Panc1 (cell line): ENCODE data around the gene SCG5. TPM values are rescaled to one million over a fixed set of nuclear protein-coding genes. Genes with fewer than 3 reads are reported as not detected.

Experiments
- ATAC-seq: fragments of 200-7000 bp; cut with Tn5 transposase; 2 replicates; pipeline ENCODE4 v1.9.1; 2020; ENCODE audit warnings: mild to moderate bottlenecking, moderate library complexity
- BruUV-seq: library from RNA; stranded (reverse); fragments of 400-500 nt; replicated peaks from 2 replicates; lab custom pipeline; 2021; lab: Mats Ljungman, UMichigan
- CTCF ChIA-PET: fragments of 300-600 bp; sonication (Branson Sonifier 250); formaldehyde crosslinking; loops from one replicate; lab custom pipeline; 2022; ENCODE audit warnings: antibody characterized with exemption; lab: Charles Lee
- POLR2A ChIA-PET: fragments of 300-600 bp; sonication (Branson Sonifier 250); formaldehyde crosslinking; loops from one replicate; lab custom pipeline; 2022; ENCODE audit warnings: antibody characterized with exemption; lab: Charles Lee
- DNase-seq: peaks from one replicate; pipeline ENCODE4 v3.0.0-alpha.2; 2010; ENCODE audit warnings: low read depth, low spot score
- H3K27ac ChIP-seq: 2 replicates; pipeline ENCODE4 v1.5.1; 2011; ENCODE audit warnings: mild to moderate bottlenecking, low read length, inconsistent platforms
- H3K27me3 ChIP-seq: fragments of 200-500 bp; sonication (Bioruptor generic); 2 replicates; pipeline ENCODE4 v1.6.0; 2014; ENCODE audit warnings: low read length, inconsistent platforms; ENCODE audit not compliant: control insufficient read depth, insufficient read depth
- H3K36me3 ChIP-seq: fragments of 200-500 bp; sonication (Bioruptor generic); 2 replicates; pipeline ENCODE4 v1.5.1; 2014; ENCODE audit warnings: inconsistent platforms, mild to moderate bottlenecking, low read length, moderate library complexity; ENCODE audit not compliant: control insufficient read depth, insufficient read depth
- H3K4me1 ChIP-seq: 2 replicates; pipeline ENCODE4 v1.5.1; 2011; ENCODE audit warnings: inconsistent platforms, mild to moderate bottlenecking, low read length, moderate library complexity; ENCODE audit not compliant: control insufficient read depth, insufficient read depth
- H3K4me3 ChIP-seq, 2 experiments: 2 replicates each; pipeline ENCODE4 v1.5.1; 2011 to 2012; ENCODE audit warnings: low read depth in 2 of 2, low read length in 2 of 2, mild to moderate bottlenecking in 2 of 2, inconsistent platforms in 1 of 2, moderate library complexity in 1 of 2
- H3K9me3 ChIP-seq: fragments of 200-500 bp; sonication (Bioruptor generic); 2 replicates; pipeline ENCODE4 v1.5.1; 2014; ENCODE audit warnings: low read depth, mild to moderate bottlenecking, inconsistent platforms, low read length, moderate library complexity; ENCODE audit not compliant: control insufficient read depth, insufficient read depth
- POLR2AphosphoS5 ChIP-seq: IDR thresholded peaks from 2 replicates; pipeline ENCODE4 v1.6.1; 2012; ENCODE audit warnings: mild to moderate bottlenecking, low read depth, low read length, moderate library complexity
- SIN3A ChIP-seq: IDR thresholded peaks from 2 replicates; pipeline ENCODE4 v1.6.1; 2012; ENCODE audit warnings: low read depth, mild to moderate bottlenecking, low read length, moderate library complexity, borderline replicate concordance; ENCODE audit not compliant: insufficient read depth
- TCF7L2 ChIP-seq: IDR thresholded peaks from 2 replicates; pipeline ENCODE4 v1.6.1; 2011; ENCODE audit warnings: mild to moderate bottlenecking, low read depth, low read length, inconsistent platforms
- in situ Hi-C: cut with HindIII; loops from 2 replicates; pipeline ENCODE4 v1.10.0; 2016; ENCODE audit warnings: low sequenced_read_pairs, low pct_unique_long_range_greater_than_20kb
- intact Hi-C: fragments of 100-400 bp; cut with micrococcal nuclease; formaldehyde crosslinking; loops from one replicate; pipeline ENCODE4 v1.10.0; 2022; ENCODE audit not compliant: unreplicated experiment
- total RNA-seq: library from RNA; stranded (reverse); gene quantifications from one replicate; pipeline ENCODE4 v1.2.1, GENCODE V29; 2021; ENCODE audit not compliant: unreplicated experiment
- TF ChIP-seq, protein P1 (sequence below), 2 experiments: IDR thresholded peaks; 2 replicates each; pipeline ENCODE4 v1.6.1; 2011 to 2012; ENCODE audit warnings: low read depth in 2 of 2, control low read depth in 1 of 2, low read length in 1 of 2, mild to moderate bottlenecking in 1 of 2, moderate library complexity in 1 of 2; ENCODE audit not compliant: insufficient read depth in 1 of 2
- TF ChIP-seq, protein P2 (sequence below): fragments of 450-650 bp; IDR thresholded peaks from 2 replicates; pipeline ENCODE4 v1.5.1; 2017; ENCODE audit warnings: mild to moderate bottlenecking

SCG5 gene
- total RNA-seq, 1 experiment from 2014 or later = 0.67 TPM

DNA sequence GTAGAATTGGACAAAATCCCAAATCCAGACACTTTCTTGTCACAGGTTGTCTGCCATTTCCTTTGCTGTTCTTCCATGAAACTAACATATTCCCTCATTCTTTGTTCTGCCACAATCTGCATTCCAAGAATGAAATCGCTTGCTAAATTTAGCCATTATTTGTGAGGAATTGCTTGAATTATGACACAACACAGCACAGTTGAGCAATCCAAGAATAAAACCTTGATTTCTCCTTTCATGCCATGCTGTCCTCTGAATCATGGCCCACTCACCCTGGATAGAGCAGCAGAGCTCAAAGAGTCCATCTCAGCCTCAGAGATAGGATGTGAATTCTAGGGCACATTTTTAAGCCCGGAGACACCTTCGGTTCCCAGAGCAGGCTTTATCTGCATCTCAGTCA is 41.1 kb downstream of the SCG5 start:
- TF ChIP-seq SIN3A (no peak), TCF7L2 (no peak), POLR2AphosphoS5 (no peak)
- TF ChIP-seq, protein P1, sequence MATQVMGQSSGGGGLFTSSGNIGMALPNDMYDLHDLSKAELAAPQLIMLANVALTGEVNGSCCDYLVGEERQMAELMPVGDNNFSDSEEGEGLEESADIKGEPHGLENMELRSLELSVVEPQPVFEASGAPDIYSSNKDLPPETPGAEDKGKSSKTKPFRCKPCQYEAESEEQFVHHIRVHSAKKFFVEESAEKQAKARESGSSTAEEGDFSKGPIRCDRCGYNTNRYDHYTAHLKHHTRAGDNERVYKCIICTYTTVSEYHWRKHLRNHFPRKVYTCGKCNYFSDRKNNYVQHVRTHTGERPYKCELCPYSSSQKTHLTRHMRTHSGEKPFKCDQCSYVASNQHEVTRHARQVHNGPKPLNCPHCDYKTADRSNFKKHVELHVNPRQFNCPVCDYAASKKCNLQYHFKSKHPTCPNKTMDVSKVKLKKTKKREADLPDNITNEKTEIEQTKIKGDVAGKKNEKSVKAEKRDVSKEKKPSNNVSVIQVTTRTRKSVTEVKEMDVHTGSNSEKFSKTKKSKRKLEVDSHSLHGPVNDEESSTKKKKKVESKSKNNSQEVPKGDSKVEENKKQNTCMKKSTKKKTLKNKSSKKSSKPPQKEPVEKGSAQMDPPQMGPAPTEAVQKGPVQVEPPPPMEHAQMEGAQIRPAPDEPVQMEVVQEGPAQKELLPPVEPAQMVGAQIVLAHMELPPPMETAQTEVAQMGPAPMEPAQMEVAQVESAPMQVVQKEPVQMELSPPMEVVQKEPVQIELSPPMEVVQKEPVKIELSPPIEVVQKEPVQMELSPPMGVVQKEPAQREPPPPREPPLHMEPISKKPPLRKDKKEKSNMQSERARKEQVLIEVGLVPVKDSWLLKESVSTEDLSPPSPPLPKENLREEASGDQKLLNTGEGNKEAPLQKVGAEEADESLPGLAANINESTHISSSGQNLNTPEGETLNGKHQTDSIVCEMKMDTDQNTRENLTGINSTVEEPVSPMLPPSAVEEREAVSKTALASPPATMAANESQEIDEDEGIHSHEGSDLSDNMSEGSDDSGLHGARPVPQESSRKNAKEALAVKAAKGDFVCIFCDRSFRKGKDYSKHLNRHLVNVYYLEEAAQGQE (IDR thresholded peaks at IDR 0.05; ENCODE audit: insufficient read depth in 1 of 2, low read depth in 2 of 2, low read length in 1 of 2) = no peak
- TF ChIP-seq, protein P2, sequence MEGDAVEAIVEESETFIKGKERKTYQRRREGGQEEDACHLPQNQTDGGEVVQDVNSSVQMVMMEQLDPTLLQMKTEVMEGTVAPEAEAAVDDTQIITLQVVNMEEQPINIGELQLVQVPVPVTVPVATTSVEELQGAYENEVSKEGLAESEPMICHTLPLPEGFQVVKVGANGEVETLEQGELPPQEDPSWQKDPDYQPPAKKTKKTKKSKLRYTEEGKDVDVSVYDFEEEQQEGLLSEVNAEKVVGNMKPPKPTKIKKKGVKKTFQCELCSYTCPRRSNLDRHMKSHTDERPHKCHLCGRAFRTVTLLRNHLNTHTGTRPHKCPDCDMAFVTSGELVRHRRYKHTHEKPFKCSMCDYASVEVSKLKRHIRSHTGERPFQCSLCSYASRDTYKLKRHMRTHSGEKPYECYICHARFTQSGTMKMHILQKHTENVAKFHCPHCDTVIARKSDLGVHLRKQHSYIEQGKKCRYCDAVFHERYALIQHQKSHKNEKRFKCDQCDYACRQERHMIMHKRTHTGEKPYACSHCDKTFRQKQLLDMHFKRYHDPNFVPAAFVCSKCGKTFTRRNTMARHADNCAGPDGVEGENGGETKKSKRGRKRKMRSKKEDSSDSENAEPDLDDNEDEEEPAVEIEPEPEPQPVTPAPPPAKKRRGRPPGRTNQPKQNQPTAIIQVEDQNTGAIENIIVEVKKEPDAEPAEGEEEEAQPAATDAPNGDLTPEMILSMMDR = no peak
- no peak overlapping the region for H3K4me3 ChIP-seq
- in situ Hi-C loops = no loop called here
- no peak for DNase-seq
- no peaks in the 10 kb centered on the region for H3K4me1 ChIP-seq
- POLR2A ChIA-PET = no interaction called here
- no peaks in the 10 kb centered on the region for H3K27me3 ChIP-seq
- intact Hi-C loops = no loop called here
- H3K9me3 ChIP-seq = no peaks in the 10 kb centered on the region
- BruUV-seq = no TSS peak
- ATAC-seq = no peak
- CTCF ChIA-PET = no interaction called here
- H3K27ac ChIP-seq = no peak overlapping the region
- no peaks in the 10 kb centered on the region for H3K36me3 ChIP-seq

DNA sequence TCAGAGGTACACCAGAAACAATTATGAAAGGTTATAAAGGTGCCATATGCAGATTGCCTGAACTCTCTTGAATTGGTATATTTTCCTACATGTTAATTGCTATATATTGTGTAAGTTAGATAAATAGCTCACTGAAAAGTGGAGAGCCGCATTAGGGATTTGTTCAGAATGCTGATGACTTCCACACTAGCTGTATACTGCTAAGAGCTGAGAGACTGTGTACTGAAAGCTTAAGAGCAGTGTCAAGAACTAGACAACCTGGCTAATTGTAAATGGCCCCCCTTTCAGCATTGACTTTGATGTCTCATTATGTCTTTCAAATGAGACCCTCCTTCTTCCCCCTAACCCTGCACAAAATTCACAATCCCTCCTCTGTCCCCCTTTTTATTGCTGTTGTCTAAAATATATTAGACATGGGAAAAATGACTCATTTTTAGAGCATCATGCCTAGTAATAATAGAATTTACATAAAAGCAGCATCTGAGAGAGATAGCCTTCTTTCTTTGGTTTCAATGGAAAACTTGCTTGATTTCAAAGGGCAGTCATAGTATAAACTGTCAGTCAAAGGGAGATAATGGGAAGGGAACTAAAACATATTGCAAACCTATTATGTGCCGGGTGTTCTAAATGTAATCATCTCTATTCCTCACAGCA is 41.6 kb downstream of the SCG5 start:
- BruUV-seq = no TSS peak
- no peak for DNase-seq
- Histone ChIP-seq H3K27me3 (no peaks in the 10 kb centered on the region), H3K36me3 (no peaks in the 10 kb centered on the region), H3K27ac (no peak overlapping the region), H3K4me1 (no peaks in the 10 kb centered on the region), H3K4me3 (no peak overlapping the region), H3K9me3 (no peaks in the 10 kb centered on the region)
- in situ Hi-C loops (no loop called here), intact Hi-C loops (no loop called here)
- ChIA-PET CTCF (no interaction called here), POLR2A (no interaction called here)
- ATAC-seq = no peak
- TF ChIP-seq TCF7L2 (no peak), POLR2AphosphoS5 (no peak), SIN3A (no peak)
- TF ChIP-seq, protein P1 (IDR thresholded peaks at IDR 0.05; ENCODE audit: insufficient read depth in 1 of 2, low read depth in 2 of 2, low read length in 1 of 2) = no peak
- TF ChIP-seq, protein P2 = no peak
